Measurements from ENCODE around the gene C12orf57.

The C12orf57 gene

DNA sequence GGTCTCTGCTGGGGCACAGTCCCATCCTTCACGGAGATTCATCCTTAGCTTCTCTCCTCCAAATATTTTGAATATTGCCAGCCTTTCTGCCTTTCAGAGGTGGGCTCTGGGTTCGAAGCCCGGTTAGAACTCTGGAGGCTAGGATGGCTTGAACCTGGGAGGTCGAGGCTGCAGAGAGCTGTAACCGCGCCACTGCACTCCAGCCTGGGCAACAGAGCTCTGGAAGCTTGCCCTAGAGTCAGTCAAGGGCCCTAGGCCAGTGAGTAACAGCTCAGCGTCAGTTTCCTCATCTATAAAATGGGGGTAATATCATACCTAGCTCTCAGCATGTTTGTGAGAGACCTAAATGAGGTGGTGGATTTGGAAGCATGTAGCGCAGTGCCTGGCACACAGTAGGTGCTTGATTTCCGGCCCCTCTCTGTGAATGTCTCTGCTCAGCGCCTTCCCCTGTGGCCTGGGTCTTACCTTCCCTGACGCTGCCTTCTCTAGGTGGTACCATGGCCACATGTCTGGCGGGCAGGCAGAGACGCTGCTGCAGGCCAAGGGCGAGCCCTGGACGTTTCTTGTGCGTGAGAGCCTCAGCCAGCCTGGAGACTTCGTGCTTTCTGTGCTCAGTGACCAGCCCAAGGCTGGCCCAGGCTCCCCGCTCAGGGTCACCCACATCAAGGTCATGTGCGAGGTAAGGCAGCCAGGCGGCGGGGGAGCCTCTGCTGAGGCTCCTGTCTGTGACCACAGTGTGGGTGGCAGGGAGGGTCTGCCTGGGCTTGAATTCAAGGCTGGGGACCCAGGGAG, 10.7 kb downstream of the C12orf57 start:
- DNase-seq = no peak

DNA sequence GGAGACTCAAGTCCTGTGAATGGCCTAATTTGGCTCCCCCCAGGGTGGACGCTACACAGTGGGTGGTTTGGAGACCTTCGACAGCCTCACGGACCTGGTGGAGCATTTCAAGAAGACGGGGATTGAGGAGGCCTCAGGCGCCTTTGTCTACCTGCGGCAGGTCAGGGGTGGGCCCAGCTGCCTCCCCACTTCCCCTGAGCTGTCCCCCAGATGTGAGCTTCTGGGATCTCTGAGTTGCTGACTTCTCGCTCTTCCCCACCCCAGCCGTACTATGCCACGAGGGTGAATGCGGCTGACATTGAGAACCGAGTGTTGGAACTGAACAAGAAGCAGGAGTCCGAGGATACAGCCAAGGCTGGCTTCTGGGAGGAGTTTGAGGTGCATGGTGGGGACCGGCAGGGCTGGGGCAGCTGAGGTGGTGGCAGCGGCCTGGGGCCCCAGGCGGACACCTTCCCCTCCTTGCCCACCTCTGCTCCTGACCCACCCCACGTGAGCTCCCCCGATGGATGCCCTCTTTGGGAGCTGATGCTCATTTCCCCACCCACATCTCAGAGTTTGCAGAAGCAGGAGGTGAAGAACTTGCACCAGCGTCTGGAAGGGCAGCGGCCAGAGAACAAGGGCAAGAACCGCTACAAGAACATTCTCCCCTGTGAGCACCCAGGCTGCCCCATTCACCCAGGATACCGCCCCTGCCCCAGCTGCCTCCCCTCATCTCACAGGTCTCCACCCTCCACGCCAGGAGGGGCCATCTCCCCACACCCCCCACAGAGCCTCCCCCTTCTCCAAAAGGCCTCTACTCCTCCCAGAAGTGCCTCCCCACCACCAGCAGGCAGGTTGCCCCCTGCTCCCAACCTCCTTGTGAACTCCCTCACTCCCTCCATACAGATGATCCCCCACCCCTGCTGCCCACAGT, 11.5 kb downstream of the C12orf57 start:
- DNase-seq = no peak

GRCh38 chr12:6956021-6956727, 12.4 kb downstream of the C12orf57 start:
- DNase-seq = no peak

DNA sequence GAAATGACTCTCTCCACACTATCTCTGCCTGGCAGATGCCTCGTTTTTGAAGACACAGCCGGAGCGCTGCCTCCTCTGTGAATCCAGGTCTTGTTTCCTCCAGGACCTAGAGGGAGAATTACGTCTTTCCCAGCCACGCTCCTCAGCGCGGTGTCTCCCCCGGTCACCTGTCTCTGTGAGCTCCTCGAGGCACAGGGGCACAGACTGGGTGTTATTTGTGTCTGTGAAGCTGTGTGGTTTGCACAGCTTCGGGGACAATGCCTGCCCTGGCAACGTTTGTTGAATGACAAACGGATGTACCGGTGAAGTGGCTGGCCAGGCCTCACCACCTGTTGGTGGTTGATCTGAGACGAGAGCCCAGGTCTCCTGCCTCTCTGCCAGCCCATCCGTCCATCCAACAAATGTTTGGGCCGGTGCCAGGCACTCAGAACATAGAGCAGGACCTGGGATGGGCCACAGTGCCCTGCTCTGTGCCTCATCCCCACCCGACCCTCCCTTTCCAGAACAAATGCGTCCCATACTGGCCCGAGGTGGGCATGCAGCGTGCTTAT, 13.4 kb downstream of the C12orf57 start:
- peak; percentile 62 for DNase-seq

GRCh38 chr12:6957741-6958608, 14.2 kb downstream of the C12orf57 start:
- no peak for DNase-seq

DNA sequence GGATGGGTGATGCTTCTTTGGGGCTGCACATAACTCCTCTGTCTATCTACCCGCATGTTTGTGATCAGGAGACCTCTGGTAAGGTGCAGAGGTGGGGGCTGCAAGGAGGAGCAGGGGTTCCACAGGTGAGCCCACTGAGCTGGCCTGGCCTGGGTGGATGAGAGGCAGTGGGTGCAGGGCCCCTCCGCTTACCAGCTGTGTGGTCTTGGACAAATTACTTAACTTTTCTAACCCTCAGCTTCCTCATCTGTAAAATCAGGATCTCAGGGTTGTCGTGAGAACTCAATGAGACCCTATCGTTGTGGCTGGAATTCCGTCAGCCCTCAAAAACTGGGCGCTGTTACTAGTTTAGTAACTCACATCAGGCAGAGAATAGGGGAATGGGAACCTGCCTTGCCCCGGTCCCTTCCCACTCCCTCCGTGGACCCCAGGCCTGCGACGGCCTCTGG, 14.8 kb downstream of the C12orf57 start:
- no peak for DNase-seq

DNA sequence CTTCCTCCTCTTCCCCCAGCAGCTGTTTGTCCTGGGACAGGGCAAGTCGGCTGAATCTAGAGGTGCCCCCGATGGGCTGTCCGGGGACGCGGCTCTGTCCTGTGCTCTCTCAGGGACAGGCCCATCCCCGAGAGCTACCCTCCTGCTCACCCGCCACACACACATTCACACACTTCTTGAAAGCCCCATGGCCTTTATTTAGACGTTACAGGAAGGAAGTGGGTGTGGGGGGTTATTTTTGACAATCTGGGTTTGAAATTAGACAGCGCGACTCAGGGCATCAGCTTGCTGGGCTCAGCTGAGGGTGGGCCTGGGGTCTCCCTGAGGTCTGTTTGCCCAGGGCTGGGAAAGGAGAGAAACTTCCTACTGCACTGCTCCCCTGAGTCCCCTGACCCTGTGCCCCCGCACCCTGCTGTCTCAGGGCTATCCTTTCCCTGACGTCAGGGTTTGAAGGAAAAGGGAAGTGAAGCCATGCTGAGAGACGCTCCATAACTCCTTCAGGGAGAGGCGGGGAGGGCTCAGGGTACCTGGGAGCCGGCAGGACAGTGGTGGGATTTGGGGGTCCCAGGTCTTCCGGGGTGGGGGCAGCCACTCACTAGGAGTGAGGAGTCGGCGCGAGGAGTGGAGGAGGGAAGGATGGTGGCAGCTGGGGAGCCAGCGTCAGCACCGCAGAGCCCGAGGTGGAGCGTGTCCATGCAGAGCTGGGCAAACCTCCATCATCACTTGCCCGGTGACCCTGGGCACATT, 15.4 kb downstream of the C12orf57 start:
- peak; percentile 89 for DNase-seq

DNA sequence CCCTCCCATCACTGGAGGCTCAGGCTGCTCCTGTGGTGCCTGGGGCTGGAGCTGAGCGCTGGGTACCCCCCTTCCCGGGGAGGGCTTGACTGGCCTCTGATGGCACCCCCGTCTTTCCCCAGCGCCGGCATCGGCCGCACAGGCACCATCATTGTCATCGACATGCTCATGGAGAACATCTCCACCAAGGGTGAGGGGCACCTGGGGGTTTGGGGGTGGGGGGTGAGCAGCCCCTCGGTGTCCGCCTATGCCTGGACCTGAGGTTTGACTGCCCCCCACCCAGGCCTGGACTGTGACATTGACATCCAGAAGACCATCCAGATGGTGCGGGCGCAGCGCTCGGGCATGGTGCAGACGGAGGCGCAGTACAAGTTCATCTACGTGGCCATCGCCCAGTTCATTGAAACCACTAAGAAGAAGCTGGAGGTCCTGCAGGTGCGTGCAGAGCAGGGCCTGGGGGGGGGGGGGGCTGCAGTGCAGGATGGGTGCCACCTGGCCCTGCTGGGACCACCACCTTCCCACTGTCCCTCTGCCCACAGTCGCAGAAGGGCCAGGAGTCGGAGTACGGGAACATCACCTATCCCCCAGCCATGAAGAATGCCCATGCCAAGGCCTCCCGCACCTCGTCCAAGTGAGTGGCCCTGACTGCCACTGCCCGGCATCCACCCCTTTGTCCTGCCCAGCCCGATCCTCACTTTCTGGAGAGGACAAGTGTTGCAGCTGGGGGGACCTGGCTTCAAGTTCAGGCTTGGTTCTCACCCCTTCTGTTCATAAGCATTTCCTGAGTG, 16.2 kb downstream of the C12orf57 start:
- DNase-seq = no peak

- no peak for DNase-seq
Observed at GRCh38 chr12:6960593-6961277, 16.9 kb downstream of the C12orf57 start.

GRCh38 chr12:6961278-6961694, 17.5 kb downstream of the C12orf57 start:
- DNase-seq = peak; percentile 98

DNA sequence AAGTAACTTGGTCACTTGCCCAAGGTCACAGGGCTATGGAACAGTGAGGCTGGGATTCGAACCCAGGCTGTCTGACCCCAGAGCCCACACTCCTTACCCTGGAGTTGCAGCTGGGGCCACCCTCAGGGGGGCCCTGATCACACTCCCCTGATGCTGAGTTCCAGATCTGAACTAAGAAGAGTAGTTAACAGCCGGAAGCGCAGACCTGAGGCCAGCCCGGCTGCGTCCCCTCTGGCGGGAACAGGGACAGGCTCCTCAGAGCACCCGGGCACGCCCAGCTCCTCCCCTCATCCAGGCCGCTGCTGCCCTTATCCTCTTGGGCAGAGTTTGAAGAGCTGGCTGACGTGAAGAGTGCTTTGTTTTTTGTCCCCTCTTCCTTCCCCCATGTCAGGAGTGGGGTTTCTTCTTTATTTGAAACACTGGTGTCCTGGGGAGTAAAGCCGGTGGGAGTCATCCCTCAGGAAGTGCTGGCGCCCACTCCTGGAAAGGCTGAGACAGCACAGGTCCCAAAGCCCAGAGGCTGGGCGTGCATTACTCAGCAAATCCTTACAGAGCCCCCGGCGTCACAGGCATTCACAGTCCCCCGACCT, 18.0 kb downstream of the C12orf57 start:
- DNase-seq = no peak

DNA sequence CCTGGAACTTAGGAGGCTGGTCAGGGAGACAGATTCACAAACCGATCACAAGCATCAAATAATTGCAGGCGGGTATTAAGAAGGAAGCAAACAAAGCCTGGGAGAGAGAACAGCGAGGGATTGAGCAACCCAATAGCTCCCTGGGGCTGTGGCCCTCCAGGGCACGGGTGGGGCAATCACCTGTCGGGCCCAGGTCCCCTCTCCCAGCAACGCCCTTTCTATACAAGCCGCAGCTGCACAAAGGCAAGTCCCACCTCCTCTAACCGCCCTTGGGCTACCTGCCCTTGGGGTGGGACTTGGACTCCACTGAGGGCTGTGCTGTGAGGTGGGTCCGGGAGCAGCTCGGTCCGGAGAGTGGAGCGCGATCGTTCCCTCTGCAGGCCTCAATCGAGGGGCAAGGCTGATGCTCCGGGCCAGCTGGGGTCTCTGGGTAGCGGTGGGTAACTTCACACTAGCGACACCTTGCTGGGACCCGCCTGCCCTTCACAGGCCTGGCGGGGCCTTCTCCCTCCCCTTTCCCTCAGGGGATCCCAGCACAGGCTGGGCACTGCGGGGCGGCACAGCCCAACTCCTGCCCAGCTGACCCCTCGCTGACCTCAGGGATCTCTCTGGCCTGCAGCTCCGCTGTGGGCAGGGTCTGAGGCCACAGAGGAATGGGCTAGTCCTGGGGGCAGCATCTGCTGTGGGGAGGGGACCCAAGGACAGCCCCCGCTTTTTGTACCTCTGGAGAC, 18.6 kb downstream of the C12orf57 start:
- DNase-seq = no peak

- no peak for DNase-seq
Observed at GRCh38 chr12:6963016-6963731, 19.4 kb downstream of the C12orf57 start.

GRCh38 chr12:6963791-6964413, 20.1 kb downstream of the C12orf57 start:
- DNase-seq = no peak

GRCh38 chr12:6964605-6965025, 20.8 kb downstream of the C12orf57 start:
- no peak for DNase-seq

- DNase-seq = peak; percentile 89
Observed at GRCh38 chr12:6965026-6965661, 21.3 kb downstream of the C12orf57 start.

DNA sequence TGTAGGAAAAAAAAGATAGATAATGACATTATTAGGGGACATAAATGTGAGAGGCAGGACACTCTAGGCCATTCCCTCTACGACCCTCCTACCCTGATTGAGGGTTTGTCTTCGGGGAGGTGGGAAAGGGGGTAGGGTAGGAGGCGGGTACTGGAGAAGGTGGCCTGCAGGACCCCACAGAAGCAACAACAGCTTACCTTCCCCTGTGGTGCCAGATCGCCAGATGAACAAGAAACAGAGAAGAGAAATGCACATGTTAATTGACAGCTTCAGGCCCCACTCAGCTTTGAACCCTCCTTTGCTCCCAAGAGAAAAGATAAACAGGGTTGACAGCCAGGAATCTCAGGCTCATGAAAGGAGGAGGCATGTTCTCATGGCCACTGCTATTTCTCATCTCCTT, 21.9 kb downstream of the C12orf57 start:
- no peak for DNase-seq

All from CD4-positive, alpha-beta T cell treated with Interleukin-4 for 4 hours (primary cell).